K562 (cell line): ENCODE results near the gene NSDHL. TPM values are rescaled to one million over a fixed set of nuclear protein-coding genes. Genes with fewer than 3 reads are reported as not detected.

Experiments
- CREM ChIP-seq: IDR thresholded peaks from 2 replicates; pipeline ENCODE4 v1.6.1; 2014; ENCODE audit warnings: antibody characterized with exemption, low read depth
- MBD1 ChIP-seq: fragments of 250-450 bp; sonication (Bioruptor Pico); IDR thresholded peaks from 2 replicates; pipeline ENCODE4 v1.8.0; 2022; ENCODE audit warnings: inconsistent platforms
- MECOM ChIP-seq: fragments of 250-450 bp; sonication (Bioruptor Pico); IDR thresholded peaks from 2 replicates; pipeline ENCODE4 v1.8.0; 2022; ENCODE audit warnings: inconsistent platforms
- MYC ChIP-seq, 2 experiments: fragments of 250-450 bp in 1 of 2; sonication (Bioruptor Pico) in 1 of 2; IDR thresholded peaks; 2 replicates each; pipeline versions ENCODE4 v1.5.1 to v1.6.1; 2012 to 2021; ENCODE audit warnings: low read depth in 2 of 2, borderline replicate concordance in 1 of 2, improper control_type of control experiment in 1 of 2, low read length in 1 of 2, mild to moderate bottlenecking in 1 of 2, moderate library complexity in 1 of 2
- NCOA1 ChIP-seq: fragments of 450-650 bp; IDR thresholded peaks from 2 replicates; pipeline ENCODE4 v1.6.1; 2016; ENCODE audit warnings: low read depth
- NELFE ChIP-seq: IDR thresholded peaks from 2 replicates; pipeline ENCODE4 v1.6.1; 2011; ENCODE audit warnings: mild to moderate bottlenecking; ENCODE audit not compliant: insufficient read depth, insufficient read length
- RFX1 ChIP-seq: fragments of 450-650 bp; IDR thresholded peaks from 2 replicates; pipeline ENCODE4 v1.6.1; 2016; ENCODE audit warnings: mild to moderate bottlenecking, moderate library complexity
- TCF3 ChIP-seq: sonication (generic); formaldehyde crosslinking; IDR thresholded peaks from 2 replicates; pipeline ENCODE4 v1.4.0; 2020; ENCODE audit warnings: mild to moderate bottlenecking, missing genetic modification reagents
- ZNF12 ChIP-seq: sonication (generic); formaldehyde crosslinking; IDR thresholded peaks from 2 replicates; pipeline ENCODE4 v1.4.0; 2020; ENCODE audit warnings: mild to moderate bottlenecking, missing genetic modification reagents
- ZNF395 ChIP-seq: fragments of 200-800 bp; sonication (Bioruptor generic); IDR thresholded peaks from 2 replicates; pipeline ENCODE4 v1.6.1; 2017; ENCODE audit warnings: missing genetic modification characterization, missing compliant biosample characterization
- polyA plus RNA-seq, 8 experiments: library from polyadenylated mRNA; depleted of rRNA in 4 of 8; stranded (reverse) in 5 of 8; unstranded in 3 of 8; fragments of >200 nt; fragmentation: Nextera tagmentation in 2 of 8; fragmentation: Illumina TruSeq in 1 of 8; extraction: Ambion mirVana in 2 of 8; extraction: Trizol in 1 of 8; gene quantifications; 2 replicates each; pipeline versions ENCODE4 v1.2.1 to v1.2.3, GENCODE V29; 2011 to 2014; ENCODE audit warnings: inconsistent platforms in 1 of 8, missing spikeins in 1 of 8
- total RNA-seq, 7 experiments: library from RNA; depleted of rRNA in 6 of 7; stranded (reverse); fragments of >200 nt in 6 of 7; fragmentation: Illumina TruSeq in 2 of 7; extraction: Trizol in 2 of 7; gene quantifications; 2 replicates each; pipeline versions ENCODE4 v1.2.1 to v1.2.3, GENCODE V29; 2011 to 2021; ENCODE audit warnings: low replicate concordance in 1 of 7

The NSDHL gene
- total and polyA plus RNA-seq, 9 of the 15 experiments (the other 6 are each of a cell fraction or from before 2014, with no cell fraction given), result 22.5 to 63.4 (median 40.8) TPM

DNA sequence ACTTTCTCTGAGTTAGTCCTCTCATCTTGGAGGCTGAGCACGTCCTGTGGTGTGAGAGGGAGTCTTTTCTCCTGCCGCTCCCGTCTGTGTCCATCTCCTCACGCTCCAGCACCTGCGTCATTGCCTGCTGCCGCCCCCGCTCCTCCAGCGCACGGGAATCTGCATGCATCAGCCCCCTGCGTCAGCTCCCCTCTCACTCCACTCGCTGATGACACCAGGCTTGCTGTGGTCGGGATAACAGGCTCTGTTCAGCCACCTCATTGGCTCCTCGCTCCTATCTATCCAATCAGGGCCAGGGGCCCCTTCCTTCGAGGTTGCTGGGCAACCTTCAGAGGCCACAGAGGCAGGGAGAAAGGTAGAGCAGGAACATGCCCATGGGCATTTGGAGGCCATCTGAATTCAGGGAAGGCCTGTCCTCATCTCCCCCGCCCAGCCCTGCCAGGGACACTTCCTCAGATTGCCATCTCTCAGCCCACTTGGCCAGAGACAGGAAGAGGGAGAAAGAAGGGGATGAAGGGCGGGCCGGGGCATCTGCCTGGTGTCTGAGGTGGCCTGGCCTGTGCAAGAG, 76.3 kb downstream of the NSDHL start (continued):
- TF ChIP-seq ZNF395 (CRISPR knock-in tag) (no peak), ZNF12 (CRISPR knock-in tag) (no peak), MYC (IDR thresholded peaks at IDR 0.05; ENCODE audit: low read depth, low read length) (no peak), MYC (CRISPR knock-in tag; IDR thresholded peaks at IDR 0.05; ENCODE audit: borderline replicate concordance, low read depth) (no peak), NCOA1 (no peak), NELFE (no peak), RFX1 (peak; percentile 39), MBD1 (no peak), CREM (peak; percentile 69), TCF3 (CRISPR knock-in tag) (no peak), MECOM (CRISPR knock-in tag) (no peak)
